Right renal pelvis (tissue), 4 donors: Measurements from ENCODE around the gene RGS9. TPM values are rescaled to one million over a fixed set of nuclear protein-coding genes. Genes with fewer than 3 reads are reported as not detected.
"Not testable (repeated sequence)": the region's sequence is repeated elsewhere in the genome, so short reads cannot be mapped to it uniquely, and the experiment has no call there.

Experiments
- DNase-seq, 4 donors: peaks; one replicate each; pipeline ENCODE4 v3.0.0-alpha.2; 2013; ENCODE audit warnings: low read depth in 4 of 4, low spot score in 3 of 4, missing footprints in 1 of 4
- polyA plus RNA-seq, 4 donors: library from polyadenylated mRNA; unstranded; fragments of 120-200 nt; gene quantifications; one replicate each; pipeline ENCODE4 v1.2.1, GENCODE V29; 2013; ENCODE audit not compliant: insufficient read length in 4 of 4

RGS9 gene
- polyA plus RNA-seq, 4 donors, result 12.2 to 16.5 (median 14.6) TPM

- DNase-seq, result no peak
These were observed 64.2 kb downstream of the RGS9 start for GRCh38 chr17:65201331-65201730.

- no peak for DNase-seq
These were observed 65.8 kb downstream of the RGS9 start for GRCh38 chr17:65202844-65203571.

GRCh38 chr17:65204001-65204400 is 66.8 kb downstream of the RGS9 start:
- no peak for DNase-seq

GRCh38 chr17:65205655-65206054 is 68.5 kb downstream of the RGS9 start:
- no peak for DNase-seq

- DNase-seq, result not testable (repeated sequence)
These were observed 70.3 kb downstream of the RGS9 start for GRCh38 chr17:65207448-65207847.

GRCh38 chr17:65208717-65209116 is 71.5 kb downstream of the RGS9 start:
- no peak for DNase-seq

- DNase-seq, result no peak
These were observed 81.1 kb downstream of the RGS9 start for GRCh38 chr17:65218261-65218660.

GRCh38 chr17:65219124-65219523 is 82.0 kb downstream of the RGS9 start:
- no peak for DNase-seq

- DNase-seq, result no peak
These were observed 82.5 kb downstream of the RGS9 start for GRCh38 chr17:65219707-65220106.

GRCh38 chr17:65220732-65221131 is 83.6 kb downstream of the RGS9 start:
- no peak for DNase-seq

- no peak for DNase-seq
These were observed 85.1 kb downstream of the RGS9 start for GRCh38 chr17:65222214-65222738.

GRCh38 chr17:65225061-65225460 is 87.9 kb downstream of the RGS9 start:
- no peak for DNase-seq

GRCh38 chr17:65226227-65226626 is 89.1 kb downstream of the RGS9 start:
- DNase-seq, result no peak

GRCh38 chr17:65227637-65228036 is 90.5 kb downstream of the RGS9 start:
- no peak for DNase-seq

- DNase-seq, result no peak
These were observed 91.1 kb downstream of the RGS9 start for GRCh38 chr17:65228287-65228686.

GRCh38 chr17:65228734-65229620 is 91.8 kb downstream of the RGS9 start:
- DNase-seq, result no peak

- DNase-seq, result no peak
These were observed 92.4 kb downstream of the RGS9 start for GRCh38 chr17:65229621-65229995.

- DNase-seq, result no peak
These were observed 92.9 kb downstream of the RGS9 start for GRCh38 chr17:65230040-65230439.

- DNase-seq, result no peak
These were observed 93.9 kb downstream of the RGS9 start for GRCh38 chr17:65231086-65231485.

- DNase-seq, result peak; percentile 20 to 55 (median 36)
These were observed 94.6 kb downstream of the RGS9 start for GRCh38 chr17:65231662-65232335.

- no peak for DNase-seq
These were observed 98.1 kb downstream of the RGS9 start for GRCh38 chr17:65235284-65235683.
